ENCODE results near the gene ARHGAP4.

ARHGAP4 gene

GRCh38 chrX:153961292-153961691 is 35.2 kb upstream of the ARHGAP4 start:
- DNase-seq: no peak

GRCh38 chrX:153960786-153961185 is 34.7 kb upstream of the ARHGAP4 start:
- no peak for DNase-seq

DNA sequence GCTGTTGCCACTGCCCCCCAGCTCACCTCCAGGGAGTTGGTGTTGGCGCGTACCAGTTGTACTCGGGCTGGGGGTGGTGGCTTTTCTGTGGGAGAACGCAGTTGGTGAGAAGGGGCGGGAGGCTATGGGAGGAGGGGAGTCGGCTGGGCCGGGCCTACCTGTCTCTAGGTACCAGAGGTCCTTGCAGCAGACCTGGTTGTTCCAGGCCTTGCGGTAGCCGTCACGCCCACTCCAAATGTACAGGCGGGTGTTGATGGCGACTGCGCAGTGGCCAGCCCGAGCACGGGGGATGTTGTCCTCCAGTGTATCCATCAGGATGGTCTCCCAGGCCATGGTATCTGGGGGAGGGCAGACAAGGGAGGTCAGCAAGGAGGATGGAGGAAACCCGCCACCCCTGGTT is 34.0 kb upstream of the ARHGAP4 start:
- DNase-seq: no peak

DNA sequence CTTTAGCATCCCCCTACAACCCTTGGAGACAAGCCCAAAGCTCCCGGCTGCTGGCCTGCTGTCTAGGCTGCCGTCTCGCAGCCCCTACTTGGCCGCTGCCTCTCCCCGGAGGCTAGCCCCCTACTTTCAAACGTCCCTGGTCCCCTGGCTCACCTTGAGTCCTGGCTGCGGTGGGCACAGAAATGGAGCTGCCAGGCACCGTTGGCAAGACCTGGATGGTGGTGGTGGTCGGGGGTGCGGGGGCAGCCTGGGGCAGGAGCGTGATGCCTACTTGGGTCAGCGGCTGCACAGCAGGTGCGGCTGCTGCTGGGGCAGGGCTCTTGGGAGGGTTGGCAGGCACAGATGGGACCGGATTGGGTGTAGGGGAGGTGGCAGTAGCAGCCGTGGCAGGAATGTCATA is 33.6 kb upstream of the ARHGAP4 start:
- DNase-seq: no peak

- no peak for DNase-seq
Observed at GRCh38 chrX:153958605-153959004, 32.5 kb upstream of the ARHGAP4 start.

- DNase-seq: no peak
Observed at GRCh38 chrX:153957224-153957623, 31.2 kb upstream of the ARHGAP4 start.

DNA sequence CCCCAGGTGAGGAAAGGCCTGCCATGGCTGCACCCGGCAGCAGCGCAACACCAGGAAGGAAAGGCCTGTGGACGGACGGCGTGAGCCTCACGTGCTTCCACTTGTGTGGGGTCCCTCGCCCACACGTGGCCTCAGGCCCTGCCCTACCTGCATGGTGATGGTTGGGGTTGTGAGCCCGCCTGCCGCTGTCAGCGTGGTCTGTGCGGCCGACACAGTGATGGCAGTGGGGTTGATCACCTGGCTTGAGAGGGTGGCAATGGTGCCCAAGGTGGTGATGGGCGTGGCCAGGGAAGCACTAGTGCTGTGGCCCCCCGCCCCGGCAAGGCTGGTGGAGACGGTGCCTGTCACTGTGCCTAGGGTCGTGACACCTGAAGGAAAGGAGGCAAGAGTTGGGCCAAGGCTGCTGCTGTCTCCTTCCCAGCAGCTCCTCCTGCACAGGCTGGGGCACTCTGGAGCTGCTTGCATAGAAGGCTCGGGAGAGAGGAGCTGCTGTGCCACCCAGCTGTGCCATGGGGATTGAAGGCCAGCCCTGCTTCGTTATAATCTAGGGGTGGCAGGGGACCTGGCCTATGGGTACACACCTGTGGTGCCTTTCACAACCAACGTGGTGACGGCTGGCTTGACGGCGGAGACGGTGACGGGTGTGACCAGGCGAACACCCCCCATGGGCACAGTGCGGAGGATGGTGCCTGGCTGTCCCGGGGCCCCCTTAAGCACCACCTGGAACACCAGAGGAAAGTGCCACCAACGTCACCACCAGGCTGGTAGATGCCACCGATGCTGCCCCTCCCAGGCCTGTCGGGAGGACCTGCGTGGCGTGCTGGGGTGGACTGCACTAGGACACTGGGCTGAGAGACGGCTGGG is 30.2 kb upstream of the ARHGAP4 start:
- no peak for DNase-seq

GRCh38 chrX:153955228-153955732 is 29.2 kb upstream of the ARHGAP4 start:
- no peak for DNase-seq

DNA sequence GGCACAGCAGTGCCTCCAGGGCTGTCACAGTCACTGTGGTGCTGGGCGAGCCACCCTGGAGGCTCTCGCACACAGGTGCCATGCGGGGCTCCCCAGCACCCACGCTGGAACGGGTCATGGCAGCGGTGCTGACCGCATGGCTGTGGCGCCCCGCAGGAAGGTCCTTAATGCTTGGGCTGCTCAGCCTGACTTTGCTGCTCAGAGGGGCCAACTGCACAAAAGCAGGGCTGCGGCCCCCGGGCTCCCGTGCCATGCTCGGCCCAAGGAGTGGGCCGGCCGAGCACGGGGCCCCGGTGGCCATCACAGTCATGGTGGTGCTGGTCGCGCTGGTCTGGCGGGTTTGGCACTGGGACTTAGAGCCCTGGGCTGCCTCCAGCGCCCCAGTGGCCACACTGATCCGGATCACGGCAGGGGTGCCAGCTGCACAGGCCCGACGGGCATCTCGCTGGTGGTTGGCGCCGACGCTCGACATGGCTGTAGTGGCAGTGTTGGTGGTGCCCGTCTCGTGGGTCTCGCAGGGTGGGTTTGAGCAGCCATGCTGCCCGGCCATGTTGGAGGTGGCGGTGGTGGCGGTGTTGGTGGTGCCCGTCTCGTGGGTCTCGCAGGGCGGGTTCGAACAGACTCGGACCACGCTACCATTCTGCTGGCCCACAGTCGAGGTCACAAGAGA is 28.6 kb upstream of the ARHGAP4 start:
- no peak for DNase-seq

GRCh38 chrX:153953892-153954557 is 28.0 kb upstream of the ARHGAP4 start:
- no peak for DNase-seq

- no peak for DNase-seq
Observed at GRCh38 chrX:153953342-153953830, 27.3 kb upstream of the ARHGAP4 start.

DNA sequence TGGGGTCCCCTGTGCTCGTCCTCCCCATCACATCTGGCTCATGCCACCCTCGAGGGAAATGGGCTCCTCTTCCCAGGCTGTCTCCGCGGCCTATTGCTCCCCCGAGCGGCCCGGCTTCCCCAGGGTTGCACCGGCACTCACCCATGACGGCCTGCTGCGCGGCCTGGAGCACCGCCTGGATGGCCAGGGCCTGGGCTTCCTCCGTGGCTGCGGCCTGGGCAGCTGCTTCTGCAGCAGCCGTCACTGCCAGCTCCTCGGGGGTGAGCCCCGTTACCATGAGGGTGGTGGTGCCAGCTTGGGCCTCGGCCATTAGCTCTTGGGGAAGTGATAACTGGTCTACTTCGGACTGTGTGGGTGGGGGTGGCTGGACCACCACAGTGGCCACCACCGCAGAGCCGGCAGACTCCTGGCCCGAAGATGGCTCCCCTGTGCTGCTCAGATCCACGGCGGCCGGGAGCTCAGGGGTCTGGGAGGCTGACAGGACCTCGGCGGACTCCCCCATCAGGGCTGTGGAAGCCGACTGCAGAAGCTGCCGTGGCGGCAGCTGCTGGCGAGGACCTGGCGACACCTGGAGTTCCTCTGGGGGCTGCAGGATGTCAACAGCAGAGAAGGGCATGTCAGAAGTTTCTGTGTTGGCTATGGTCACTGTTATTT is 26.4 kb upstream of the ARHGAP4 start:
- DNase-seq: no peak

- DNase-seq: no peak
Observed at GRCh38 chrX:153951683-153952372, 25.8 kb upstream of the ARHGAP4 start.

DNA sequence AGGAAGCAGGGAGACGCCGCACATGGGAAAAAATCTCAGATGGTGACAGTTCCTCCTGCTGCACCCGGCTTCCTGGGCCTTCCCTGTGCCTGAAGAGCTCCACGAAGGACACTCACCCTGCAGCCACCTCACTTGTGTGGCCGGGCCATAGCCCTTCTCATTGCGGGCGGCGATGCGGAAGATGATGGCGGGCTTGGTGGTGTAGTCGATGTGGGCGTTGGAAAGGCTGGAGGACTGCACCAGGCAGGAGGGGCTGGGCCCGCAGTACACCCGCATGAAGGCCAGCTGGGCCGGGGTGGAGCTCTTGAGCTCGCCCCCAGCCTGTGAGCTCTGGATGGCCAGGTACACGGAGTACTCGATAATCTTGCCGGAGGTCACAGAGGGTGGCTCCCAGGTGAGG is 24.1 kb upstream of the ARHGAP4 start:
- DNase-seq: no peak

DNA sequence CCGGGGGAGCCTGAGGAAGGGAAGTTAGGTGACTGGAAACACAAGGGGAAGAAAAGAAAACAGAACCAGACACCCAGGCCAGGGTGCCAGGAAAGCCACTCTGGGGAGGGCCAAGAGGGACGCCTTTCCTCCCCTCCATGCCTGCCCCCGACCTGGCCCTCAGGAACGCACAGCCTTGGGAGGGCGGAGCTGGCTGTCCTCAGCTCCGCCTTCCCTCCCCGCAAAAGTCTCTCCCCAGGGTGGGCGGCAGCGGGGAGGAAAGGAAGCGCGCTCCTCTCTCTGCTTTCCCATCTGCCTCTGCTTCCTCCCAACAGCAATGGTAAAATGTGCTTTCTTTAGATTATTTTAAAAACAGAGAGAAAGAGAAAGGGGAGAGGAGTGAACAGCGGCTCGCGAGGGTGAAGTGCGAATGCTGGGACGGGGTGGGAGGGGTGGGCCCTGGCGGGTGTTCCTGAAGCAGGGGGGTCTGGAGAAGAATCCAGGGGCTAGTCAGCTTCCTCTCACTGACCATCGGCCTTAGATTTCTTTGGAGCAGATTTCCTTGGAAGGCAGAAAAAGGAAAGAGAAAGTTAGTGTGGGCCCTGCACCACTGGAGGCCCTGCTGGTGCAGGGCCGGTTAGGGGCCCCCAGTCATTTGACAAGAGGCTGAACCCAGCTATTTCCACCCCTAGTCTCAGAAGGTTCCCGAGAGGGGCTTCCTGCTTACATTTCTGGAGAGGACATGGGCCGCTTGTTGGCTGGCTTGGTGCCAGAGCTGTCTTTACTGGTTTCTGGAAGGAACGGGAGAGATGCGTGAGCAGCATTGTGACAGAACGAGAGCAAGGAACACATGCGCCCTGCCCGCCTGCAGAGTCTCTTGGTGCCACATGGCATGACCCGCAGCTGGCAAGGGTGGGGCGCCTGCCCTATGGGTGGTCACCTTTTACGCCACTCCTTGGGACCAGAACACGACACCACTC is 23.1 kb upstream of the ARHGAP4 start:
- DNase-seq: no peak

GRCh38 chrX:153948002-153948466 is 22.0 kb upstream of the ARHGAP4 start:
- DNase-seq: no peak

DNA sequence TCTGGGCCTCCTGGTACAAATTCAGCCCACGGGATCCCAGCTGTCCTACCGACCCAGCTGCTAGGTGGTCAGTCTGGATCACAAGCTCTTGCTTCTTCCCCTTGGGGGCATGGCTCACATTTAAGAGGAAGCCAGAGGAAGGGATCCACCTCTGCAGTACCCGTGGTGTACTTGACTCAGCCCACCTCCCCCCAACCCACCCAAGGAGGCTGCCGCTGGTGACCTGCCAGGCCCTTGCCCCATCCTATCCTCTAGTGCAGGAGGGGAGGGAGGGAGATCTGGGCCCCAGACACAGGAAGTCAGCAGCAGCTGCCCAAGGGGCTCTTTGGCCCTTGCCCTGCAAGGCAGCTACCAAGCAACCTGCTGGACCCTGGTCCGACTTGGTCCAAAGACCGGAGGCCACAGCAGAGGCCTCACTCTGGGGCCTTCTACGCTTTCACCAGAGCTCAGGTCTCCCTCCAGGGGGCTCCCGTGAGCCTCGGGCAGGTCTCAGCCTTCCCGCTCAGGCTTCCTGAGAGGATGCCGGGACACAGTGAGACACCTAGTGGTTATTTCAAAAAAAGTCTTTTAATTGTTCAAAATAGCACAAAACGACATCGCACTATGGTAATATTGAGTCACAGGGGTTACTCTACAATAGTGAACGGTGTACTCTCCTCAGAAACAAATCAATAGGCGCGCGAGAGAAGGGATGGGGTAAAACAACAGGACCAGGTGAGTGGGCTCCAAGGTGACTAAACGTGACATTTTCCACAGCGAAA is 21.1 kb upstream of the ARHGAP4 start:
- DNase-seq: no peak

DNA sequence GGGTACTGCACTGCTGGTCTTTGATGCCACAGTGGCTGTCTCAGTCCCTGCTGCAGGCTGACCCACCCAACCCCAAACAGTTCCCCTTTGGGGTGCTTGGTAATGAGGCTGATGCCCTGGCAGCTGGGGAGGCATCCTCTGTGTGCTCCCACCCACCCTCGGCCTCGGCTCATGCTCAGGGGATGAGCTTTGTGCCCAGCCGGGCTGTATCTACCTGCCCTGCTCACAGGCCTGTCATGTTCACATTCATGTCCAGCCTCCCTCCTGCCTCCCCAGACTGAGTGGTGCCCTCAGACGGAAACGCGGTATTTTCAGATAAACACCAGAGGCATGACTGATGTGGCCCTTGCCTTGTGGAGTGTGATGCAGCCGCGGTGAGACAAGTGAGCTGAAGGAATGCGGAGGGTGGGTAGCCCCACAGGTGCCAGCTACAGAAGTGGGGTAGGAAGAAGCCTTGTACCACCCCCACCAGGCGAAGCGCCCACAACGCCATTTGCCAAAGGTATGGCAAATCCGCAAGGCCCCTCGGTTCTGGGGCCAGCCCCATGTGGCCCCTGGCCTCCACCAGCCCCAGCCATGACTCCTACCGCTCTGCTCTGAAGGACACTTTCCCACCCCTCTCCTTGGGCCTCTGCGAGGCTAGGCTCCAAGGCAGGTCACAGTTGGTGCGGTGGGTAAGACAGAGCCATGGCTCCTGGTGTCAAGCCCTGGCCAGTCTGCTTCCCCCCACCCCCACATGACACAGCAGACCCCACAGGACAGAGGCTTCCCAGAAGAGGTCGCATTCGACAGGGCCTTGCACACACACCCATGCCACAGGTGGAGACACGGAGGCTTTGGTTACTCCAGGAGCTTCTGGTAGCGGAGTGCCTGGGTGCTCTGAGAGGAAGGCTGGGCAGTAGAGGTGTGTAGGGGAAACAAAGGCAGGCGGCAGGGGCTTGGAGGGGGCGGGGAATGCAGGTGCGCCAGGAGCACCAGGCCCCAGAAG is 20.2 kb upstream of the ARHGAP4 start:
- no peak for DNase-seq

DNA sequence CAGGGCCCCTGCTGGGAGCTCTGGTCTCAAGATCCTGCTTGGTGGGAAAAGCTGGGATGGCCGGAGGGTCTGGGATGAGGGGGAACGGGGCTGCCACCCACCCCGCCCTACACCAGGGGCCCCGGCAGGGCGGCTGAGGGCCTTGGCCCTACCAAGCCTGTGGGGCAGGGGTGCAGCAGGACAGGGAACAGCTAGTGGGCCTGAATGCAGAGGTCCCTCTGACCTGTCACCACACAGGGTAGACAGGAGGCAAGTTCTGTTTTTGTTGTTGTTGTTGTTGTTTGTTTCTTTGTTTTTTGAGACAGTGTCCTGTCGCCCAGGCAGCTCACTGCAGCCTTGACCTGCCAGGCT is 18.7 kb upstream of the ARHGAP4 start:
- DNase-seq: no peak
